Measurements from ENCODE around the gene MBOAT1.

The MBOAT1 gene

GRCh38 chr6:20243288-20243687 is 31.0 kb upstream of the MBOAT1 start:
- TF ChIP-seq POLR2AphosphoS5 (IDR thresholded peaks at IDR 0.05; ENCODE audit: low read depth, low read length), result no peak
- TF ChIP-seq TAF1 (IDR thresholded peaks at IDR 0.05; ENCODE audit: borderline replicate concordance, low read depth, low read length), result no peak
- TF ChIP-seq POLR2A (IDR thresholded peaks at IDR 0.05; ENCODE audit: low read depth, low read length), result no peak
- DNase-seq (ENCODE audit: insufficient read length), result no peak
- FAIRE-seq, result no peak

DNA sequence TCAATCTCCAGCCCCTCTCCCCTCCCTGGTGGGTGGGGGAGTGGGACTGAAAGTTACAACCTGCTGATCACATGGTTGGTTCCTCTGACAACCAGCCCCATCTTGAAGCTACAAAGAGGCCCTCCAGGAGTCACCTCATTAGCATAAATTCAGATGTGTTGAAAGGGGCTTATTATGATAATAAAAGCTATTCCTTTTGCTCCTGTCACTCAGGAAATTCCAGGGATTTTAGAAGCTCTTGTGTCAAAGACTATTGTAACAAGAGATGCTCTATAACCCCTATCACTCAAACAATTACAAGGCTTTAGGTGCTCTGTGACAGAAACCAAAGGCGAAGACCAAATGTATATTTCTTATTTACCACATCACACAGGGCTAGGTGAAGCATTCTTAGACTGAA is 30.1 kb upstream of the MBOAT1 start:
- FAIRE-seq (no peak), DNase-seq (ENCODE audit: insufficient read length) (no peak)
- TF ChIP-seq POLR2AphosphoS5 (IDR thresholded peaks at IDR 0.05; ENCODE audit: low read depth, low read length) (no peak), TAF1 (IDR thresholded peaks at IDR 0.05; ENCODE audit: borderline replicate concordance, low read depth, low read length) (no peak), POLR2A (IDR thresholded peaks at IDR 0.05; ENCODE audit: low read depth, low read length) (no peak)

DNA sequence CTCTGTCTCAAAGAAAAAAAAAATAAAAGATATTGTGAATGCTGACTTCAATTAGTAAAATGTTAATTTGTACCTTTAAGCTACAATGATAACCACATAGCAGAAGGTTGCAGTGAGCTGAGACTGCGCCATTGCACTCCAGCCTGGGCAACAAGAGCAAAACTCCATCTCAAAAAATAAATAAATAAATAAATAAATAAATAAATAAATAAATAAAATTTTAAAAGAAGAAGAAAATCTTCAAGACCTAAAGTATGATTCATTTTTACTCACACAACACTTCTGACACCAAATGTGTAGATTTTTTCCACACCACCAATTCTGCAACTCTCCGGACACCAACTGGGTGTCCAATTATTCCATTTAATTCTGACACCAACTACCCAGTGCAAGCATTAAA is 28.8 kb upstream of the MBOAT1 start:
- no peak for DNase-seq (ENCODE audit: insufficient read length)
- TF ChIP-seq TAF1 (IDR thresholded peaks at IDR 0.05; ENCODE audit: borderline replicate concordance, low read depth, low read length) (no peak), POLR2AphosphoS5 (IDR thresholded peaks at IDR 0.05; ENCODE audit: low read depth, low read length) (no peak), POLR2A (IDR thresholded peaks at IDR 0.05; ENCODE audit: low read depth, low read length) (no peak)
- no peak for FAIRE-seq

DNA sequence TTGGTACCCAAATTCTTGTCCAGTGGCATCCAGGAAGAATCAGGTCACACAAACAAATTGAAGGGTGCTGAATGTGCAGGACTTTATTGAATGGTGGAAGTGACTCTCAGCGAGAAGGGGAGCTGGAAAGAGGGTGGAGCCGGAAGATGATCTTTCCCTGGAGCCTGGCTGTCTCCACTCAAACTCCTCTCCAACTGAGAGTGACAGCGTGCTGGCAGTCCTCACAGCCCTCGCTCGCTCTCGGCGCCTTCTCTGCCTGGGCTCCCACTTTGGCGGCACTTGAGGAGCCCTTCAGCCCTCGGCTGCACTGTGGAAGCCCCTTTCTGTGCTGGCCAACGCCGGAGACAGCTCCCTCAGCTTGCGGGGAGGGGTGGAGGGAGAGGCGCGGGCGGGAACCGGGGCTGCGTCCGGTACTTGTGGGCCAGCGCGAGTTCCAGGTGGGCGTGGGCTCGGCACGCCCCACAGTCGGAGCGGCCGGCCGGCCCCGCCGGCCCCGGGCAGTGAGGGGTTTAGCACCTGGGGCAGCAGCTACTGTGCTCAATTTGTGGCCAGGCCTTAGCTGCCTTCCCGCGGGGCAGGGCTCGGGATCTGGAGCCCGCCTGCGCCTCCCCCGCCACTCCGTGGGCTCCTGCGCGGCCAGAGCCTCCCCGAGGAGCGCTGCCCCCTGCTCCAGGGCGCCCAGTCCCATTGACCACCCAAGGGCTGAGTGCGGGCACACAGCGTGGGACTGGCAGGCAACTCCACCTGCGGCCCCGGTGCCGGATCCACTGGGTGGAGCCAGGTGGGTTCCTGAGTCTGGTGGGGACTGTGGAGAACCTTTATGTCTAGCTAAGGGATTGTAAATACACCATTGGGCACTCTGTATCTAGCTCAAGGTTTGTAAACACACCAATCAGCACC is 26.7 kb upstream of the MBOAT1 start:
- DNase-seq (ENCODE audit: insufficient read length), result no peak
- TF ChIP-seq TAF1 (IDR thresholded peaks at IDR 0.05; ENCODE audit: borderline replicate concordance, low read depth, low read length) (no peak), POLR2AphosphoS5 (IDR thresholded peaks at IDR 0.05; ENCODE audit: low read depth, low read length) (no peak), POLR2A (IDR thresholded peaks at IDR 0.05; ENCODE audit: low read depth, low read length) (no peak)
- no peak for FAIRE-seq

DNA sequence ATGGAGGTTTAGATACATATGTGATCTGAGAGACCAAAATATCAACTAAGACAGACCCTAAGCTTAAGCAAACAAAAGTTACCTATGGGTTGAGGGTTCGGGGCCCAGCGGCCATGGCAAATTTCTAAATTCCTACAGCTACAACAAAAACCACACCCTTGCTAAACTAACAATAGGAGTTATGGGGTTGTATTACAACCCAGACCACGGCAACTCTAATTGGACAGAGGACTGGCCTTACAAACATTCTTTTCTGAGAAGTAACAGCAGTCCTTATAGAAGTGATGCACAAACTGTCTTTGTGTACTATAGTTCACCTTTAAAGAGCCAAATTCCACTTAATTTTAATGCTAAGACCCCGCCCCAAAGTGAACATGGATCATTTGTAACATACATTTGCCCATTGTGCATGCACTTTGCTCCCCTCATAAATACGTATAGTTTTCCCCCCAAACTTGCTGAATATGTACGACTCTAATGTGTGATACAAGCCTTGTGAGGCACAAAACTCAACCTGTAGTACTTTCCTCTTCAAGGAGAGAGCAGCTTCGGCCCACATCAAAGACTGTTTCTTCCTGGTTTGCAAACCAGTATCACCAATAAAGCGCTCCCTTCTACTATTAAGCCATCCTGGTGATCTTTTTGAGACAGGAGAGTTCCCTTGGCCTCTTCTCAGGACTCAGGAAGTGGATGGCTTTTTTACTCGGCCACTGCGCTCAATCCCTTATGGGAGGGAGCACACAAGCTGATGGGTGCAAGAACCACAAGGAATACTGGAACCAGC is 25.6 kb upstream of the MBOAT1 start:
- no peak for TF ChIP-seq TAF1 (IDR thresholded peaks at IDR 0.05; ENCODE audit: borderline replicate concordance, low read depth, low read length)
- no peak for TF ChIP-seq POLR2A (IDR thresholded peaks at IDR 0.05; ENCODE audit: low read depth, low read length)
- TF ChIP-seq POLR2AphosphoS5 (IDR thresholded peaks at IDR 0.05; ENCODE audit: low read depth, low read length), result no peak
- DNase-seq (ENCODE audit: insufficient read length) (no peak), FAIRE-seq (no peak)

GRCh38 chr6:20236909-20237600 is 24.8 kb upstream of the MBOAT1 start:
- no peak for TF ChIP-seq POLR2A (IDR thresholded peaks at IDR 0.05; ENCODE audit: low read depth, low read length)
- TF ChIP-seq TAF1 (IDR thresholded peaks at IDR 0.05; ENCODE audit: borderline replicate concordance, low read depth, low read length), result no peak
- no peak for TF ChIP-seq POLR2AphosphoS5 (IDR thresholded peaks at IDR 0.05; ENCODE audit: low read depth, low read length)
- no peak for FAIRE-seq

DNA sequence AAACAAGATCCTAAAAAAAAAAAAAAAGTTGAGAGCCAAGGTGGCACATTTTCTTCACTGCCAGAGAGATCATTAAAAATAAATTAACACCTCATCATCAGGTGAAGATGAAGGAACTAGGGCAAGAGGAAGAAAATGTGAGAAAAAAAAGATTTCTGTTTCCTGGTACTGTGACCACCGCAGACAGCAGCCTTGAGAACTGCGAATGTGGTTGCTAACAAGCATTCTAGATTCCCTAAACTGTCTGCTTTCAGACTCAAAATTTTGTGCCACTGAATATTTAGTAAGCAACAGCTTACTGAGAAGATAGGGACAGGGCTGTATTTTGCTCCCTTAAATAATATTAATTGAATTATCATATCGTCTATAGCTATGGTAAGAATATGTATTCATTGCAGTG is 24.1 kb upstream of the MBOAT1 start:
- TF ChIP-seq TAF1 (IDR thresholded peaks at IDR 0.05; ENCODE audit: borderline replicate concordance, low read depth, low read length), result no peak
- TF ChIP-seq POLR2AphosphoS5 (IDR thresholded peaks at IDR 0.05; ENCODE audit: low read depth, low read length), result no peak
- TF ChIP-seq POLR2A (IDR thresholded peaks at IDR 0.05; ENCODE audit: low read depth, low read length), result no peak
- no peak for FAIRE-seq
- DNase-seq (ENCODE audit: insufficient read length), result no peak

More at GRCh38 chr6:20236909-20237600, 24.8 kb upstream of the MBOAT1 start:
- DNase-seq (ENCODE audit: insufficient read length), result no peak

DNA sequence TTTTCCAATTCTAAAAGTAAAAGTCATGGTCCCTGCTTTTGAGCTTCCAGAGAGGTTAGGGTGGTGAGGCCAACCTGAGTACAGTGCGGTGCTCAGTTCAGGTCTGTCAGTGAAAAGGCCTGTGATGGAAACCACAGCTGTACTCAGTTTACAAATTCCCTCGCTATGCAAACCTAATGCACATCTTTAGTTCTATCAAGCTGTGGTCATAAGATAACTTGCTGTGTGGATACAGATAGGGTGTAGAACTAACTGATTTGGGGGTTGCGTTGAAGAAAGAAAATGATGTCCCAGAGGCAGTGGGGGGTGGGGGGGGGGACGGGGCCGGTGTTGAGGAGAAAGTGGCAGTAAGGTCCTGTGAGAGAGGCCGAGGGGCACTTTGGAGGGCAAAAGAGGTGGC is 22.8 kb upstream of the MBOAT1 start:
- DNase-seq (ENCODE audit: insufficient read length), result no peak
- TF ChIP-seq TAF1 (IDR thresholded peaks at IDR 0.05; ENCODE audit: borderline replicate concordance, low read depth, low read length) (no peak), POLR2AphosphoS5 (IDR thresholded peaks at IDR 0.05; ENCODE audit: low read depth, low read length) (no peak), POLR2A (IDR thresholded peaks at IDR 0.05; ENCODE audit: low read depth, low read length) (no peak)
- FAIRE-seq, result no peak

- TF ChIP-seq POLR2A (IDR thresholded peaks at IDR 0.05; ENCODE audit: low read depth, low read length), result no peak
- no peak for TF ChIP-seq POLR2AphosphoS5 (IDR thresholded peaks at IDR 0.05; ENCODE audit: low read depth, low read length)
- no peak for TF ChIP-seq TAF1 (IDR thresholded peaks at IDR 0.05; ENCODE audit: borderline replicate concordance, low read depth, low read length)
- no peak for FAIRE-seq
- DNase-seq (ENCODE audit: insufficient read length), result no peak
Measured at GRCh38 chr6:20234136-20234535, 21.9 kb upstream of the MBOAT1 start.

- TF ChIP-seq POLR2AphosphoS5 (IDR thresholded peaks at IDR 0.05; ENCODE audit: low read depth, low read length) (no peak), TAF1 (IDR thresholded peaks at IDR 0.05; ENCODE audit: borderline replicate concordance, low read depth, low read length) (no peak), POLR2A (IDR thresholded peaks at IDR 0.05; ENCODE audit: low read depth, low read length) (no peak)
- FAIRE-seq (no peak), DNase-seq (ENCODE audit: insufficient read length) (no peak)
Measured at GRCh38 chr6:20233007-20233730, 20.9 kb upstream of the MBOAT1 start.

Measured in GM12892 (cell line).